LNCAP (cell line): Measurements from ENCODE around the gene CEACAM18.

Source experiments
- CTCF ChIP-seq: fragments of 450-650 bp; IDR thresholded peaks from 2 replicates; pipeline ENCODE4 v1.5.1; 2017; ENCODE audit warnings: mild to moderate bottlenecking

CEACAM18 gene

GRCh38 chr19:51529301-51529700, 51.0 kb downstream of the CEACAM18 start:
- TF ChIP-seq CTCF, result no peak

GRCh38 chr19:51530616-51531015, 52.3 kb downstream of the CEACAM18 start:
- TF ChIP-seq CTCF, result no peak

GRCh38 chr19:51531349-51532315, 53.3 kb downstream of the CEACAM18 start, which contains the start of gene SIGLEC6:
Gene SIGLEC6, minus strand, starts transcription at chr19:51531670. Its CDS starts 22 bp downstream, at chr19:51531648.
- TF ChIP-seq CTCF, result no peak

- TF ChIP-seq CTCF, result no peak
These were observed 57.2 kb downstream of the CEACAM18 start for GRCh38 chr19:51535535-51535934.

GRCh38 chr19:51539821-51540366, 61.6 kb downstream of the CEACAM18 start:
- no peak for TF ChIP-seq CTCF
